PC-3 (cell line): Measurements from ENCODE around the gene NBPF3.

Experiments
- CTCF ChIP-seq: fragments of 300-600 bp; sonication (generic); conservative IDR thresholded peaks from 2 replicates; pipeline ENCODE4 v1.5.1; 2017; ENCODE audit warnings: antibody characterized with exemption, low read depth, mild to moderate bottlenecking, low read length
- EZH2 ChIP-seq: fragments of 300-600 bp; sonication (generic); IDR thresholded peaks from one replicate; pipeline ENCODE4 v1.6.1; 2017; ENCODE audit warnings: antibody characterized with exemption, mild to moderate bottlenecking, low read length; ENCODE audit not compliant: unreplicated experiment
- EZH2phosphoT487 ChIP-seq: fragments of 300-600 bp; sonication (generic); IDR thresholded peaks from 2 replicates; pipeline ENCODE4 v1.6.1; 2018; ENCODE audit warnings: mild to moderate bottlenecking, antibody characterized with exemption, low read length, borderline replicate concordance

GRCh38 chr1:21449906-21450305 lies 10.0 kb downstream of the NBPF3 start:
- TF ChIP-seq CTCF: no peak
- no peak for TF ChIP-seq EZH2
- TF ChIP-seq EZH2phosphoT487: no peak
